ENCODE results near the gene GLG1.

GRCh38 chr16:74577882-74578366 is 29.0 kb downstream of the GLG1 start:
- no peak for TF ChIP-seq POLR2A (IDR thresholded peaks at IDR 0.05; ENCODE audit: low read length)
- TF ChIP-seq GATA1 (IDR thresholded peaks at IDR 0.05; ENCODE audit: low read depth, low read length) = no peak
